CD8-positive, alpha-beta memory T cell (primary cell): ENCODE data around the gene ABCB1. TPM values are rescaled to one million over a fixed set of nuclear protein-coding genes. Genes with fewer than 3 reads are reported as not detected.
"Not testable (repeated sequence)": the region's sequence is repeated elsewhere in the genome, so short reads cannot be mapped to it uniquely, and the experiment has no call there.

Experiments used
- CTCF ChIA-PET: fragments of 350-600 bp; sonication (Branson Sonifier 250); formaldehyde crosslinking; loops from one replicate; lab custom pipeline; 2021; ENCODE audit warnings: antibody characterized with exemption; lab: Charles Lee
- POLR2A ChIA-PET: fragments of 350-600 bp; sonication (Branson Sonifier 250); formaldehyde crosslinking; loops from one replicate; lab custom pipeline; 2021; ENCODE audit warnings: antibody characterized with exemption; lab: Charles Lee
- DNase-seq, 5 donors: peaks; one replicate each; pipeline versions ENCODE4 v3.0.0 to v3.0.0-alpha.2; 2020 to 2022; ENCODE audit warnings: mixed read lengths in 1 of 5
- H3K27ac ChIP-seq: one replicate; pipeline ENCODE4 v1.7.0; 2013; ENCODE audit warnings: low read depth, mild to moderate bottlenecking, low read length, moderate library complexity
- H3K27me3 ChIP-seq: 2 replicates; pipeline ENCODE4 v1.7.0; 2013; ENCODE audit warnings: low read length, mild to moderate bottlenecking; ENCODE audit not compliant: insufficient read depth, poor library complexity, severe bottlenecking
- H3K36me3 ChIP-seq: 2 replicates; pipeline ENCODE4 v1.7.0; 2013; ENCODE audit warnings: mild to moderate bottlenecking, low read length, moderate library complexity; ENCODE audit not compliant: insufficient read depth
- H3K4me1 ChIP-seq: 2 replicates; pipeline ENCODE4 v1.7.0; 2013; ENCODE audit warnings: mild to moderate bottlenecking, low read length, moderate library complexity; ENCODE audit not compliant: insufficient read depth
- H3K4me3 ChIP-seq: 2 replicates; pipeline ENCODE4 v1.7.0; 2013; ENCODE audit warnings: mild to moderate bottlenecking, low read length
- H3K9me3 ChIP-seq: 2 replicates; pipeline ENCODE4 v1.7.0; 2013; ENCODE audit warnings: mild to moderate bottlenecking, low read length
- H3K27ac Mint-ChIP-seq, 8 donors: one replicate each; pipeline ENCODE4 v1.8.0; 2020 to 2021; ENCODE audit warnings: mixed read lengths in 8 of 8, mild to moderate bottlenecking in 6 of 8, inconsistent platforms in 3 of 8, moderate library complexity in 3 of 8
- H3K27me3 Mint-ChIP-seq, 2 donors: one replicate each; pipeline ENCODE4 v1.8.0; 2020 to 2021; ENCODE audit warnings: mixed read lengths in 2 of 2, mild to moderate bottlenecking in 1 of 2, moderate library complexity in 1 of 2
- H3K36me3 Mint-ChIP-seq, 3 donors: one replicate each; pipeline ENCODE4 v1.8.0; 2020 to 2021; ENCODE audit warnings: mixed read lengths in 3 of 3, inconsistent platforms in 1 of 3, mild to moderate bottlenecking in 1 of 3
- H3K4me1 Mint-ChIP-seq, 3 donors: one replicate each; pipeline ENCODE4 v1.8.0; 2020 to 2021; ENCODE audit warnings: mixed read lengths in 3 of 3, inconsistent platforms in 1 of 3, mild to moderate bottlenecking in 1 of 3
- H3K4me3 Mint-ChIP-seq, 7 donors: one replicate each; pipeline ENCODE4 v1.8.0; 2020 to 2021; ENCODE audit warnings: mixed read lengths in 7 of 7, mild to moderate bottlenecking in 6 of 7, moderate library complexity in 4 of 7, inconsistent platforms in 2 of 7
- H3K9me3 Mint-ChIP-seq, 5 donors: one replicate each; pipeline ENCODE4 v1.8.0; 2020 to 2022; ENCODE audit warnings: mixed read lengths in 5 of 5, mild to moderate bottlenecking in 3 of 5, moderate library complexity in 2 of 5, inconsistent platforms in 1 of 5
- polyA plus RNA-seq: library from polyadenylated mRNA; unstranded; fragments of 300-500 nt; fragmentation: Illumina TruSeq; gene quantifications from one replicate; pipeline ENCODE4 v1.2.3, GENCODE V29; 2021
- total RNA-seq, 2 experiments: library from RNA; stranded (reverse); gene quantifications; one replicate each; pipeline ENCODE4 v1.2.3, GENCODE V29; 2021

Gene ABCB1
- total and polyA plus RNA-seq, 3 experiments from 2014 or later: 17.0 to 44.7 (median 22.2) TPM

DNA sequence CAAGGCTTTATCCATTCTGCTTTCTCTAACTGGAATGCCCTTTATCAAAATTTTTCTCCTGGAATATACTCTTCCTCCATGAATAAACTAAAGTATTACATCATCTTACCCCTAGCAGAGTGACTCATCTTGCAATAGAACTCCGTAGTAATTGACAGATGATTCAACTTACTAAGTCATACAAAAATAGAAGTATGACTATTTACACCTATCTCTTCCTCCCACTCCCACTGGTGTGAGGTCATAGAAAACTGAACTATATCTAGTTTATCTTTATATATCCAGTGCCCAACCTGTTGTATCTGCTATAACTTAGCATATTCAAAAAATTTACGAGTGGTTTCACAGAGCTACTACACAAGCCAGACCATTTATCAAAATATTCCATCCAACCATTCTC is 26.1 kb downstream of the ABCB1 start:
- H3K4me3 Mint-ChIP-seq: no peak overlapping the region
- H3K27me3 Mint-ChIP-seq: no peaks in the 10 kb centered on the region
- no peaks in the 10 kb centered on the region for H3K27me3 ChIP-seq
- H3K4me3 ChIP-seq: no peak overlapping the region
- CTCF ChIA-PET: no interaction called here
- DNase-seq: no peak
- H3K9me3 Mint-ChIP-seq: no peaks in the 10 kb centered on the region
- H3K9me3 ChIP-seq: no peaks in the 10 kb centered on the region
- H3K27ac ChIP-seq: no peak overlapping the region
- H3K4me1 ChIP-seq: no peaks in the 10 kb centered on the region
- POLR2A ChIA-PET: no interaction called here
- peaks cover 6 to 13% (median 12%) of the 10 kb centered on the region in 3 donors for H3K36me3 Mint-ChIP-seq
- no peaks in the 10 kb centered on the region for H3K36me3 ChIP-seq
- peak overlapping the region in 4 of 8 donors; percentile 4 to 89 (median 10) for H3K27ac Mint-ChIP-seq
- peaks cover 17 to 28% (median 24%) of the 10 kb centered on the region in 3 donors for H3K4me1 Mint-ChIP-seq

DNA sequence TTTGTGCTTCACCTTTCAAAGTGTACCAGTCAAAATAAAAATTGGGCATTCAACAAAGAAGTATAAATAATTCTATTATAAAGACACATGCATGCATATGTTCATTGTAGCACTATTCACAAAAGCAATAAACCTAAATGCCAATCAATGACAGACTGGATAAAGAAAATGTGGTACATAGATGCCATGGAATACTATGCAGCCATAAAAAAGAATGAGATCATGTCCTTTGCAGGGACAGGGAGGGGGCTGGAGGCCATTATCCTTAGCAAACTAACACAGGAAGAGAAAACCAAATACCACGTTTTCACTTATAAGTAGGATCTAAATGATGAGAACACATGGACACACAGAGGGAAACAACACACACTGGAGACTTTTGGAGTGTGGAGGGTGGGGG is 28.2 kb downstream of the ABCB1 start:
- H3K4me3 ChIP-seq, CTCF ChIA-PET, H3K4me3 Mint-ChIP-seq, H3K9me3 Mint-ChIP-seq, H3K9me3 ChIP-seq, H3K27me3 Mint-ChIP-seq, H3K27ac ChIP-seq, DNase-seq, POLR2A ChIA-PET, H3K36me3 ChIP-seq, H3K4me1 ChIP-seq, H3K27me3 ChIP-seq: not testable (repeated sequence)
- Mint-ChIP-seq H3K27ac (peak overlapping the region in 1 of 8 donors; percentile 4), H3K36me3 (peaks cover 0 to 12% (median 9%) of the 10 kb centered on the region in 3 donors), H3K4me1 (peaks cover 17 to 25% (median 24%) of the 10 kb centered on the region in 3 donors)

DNA sequence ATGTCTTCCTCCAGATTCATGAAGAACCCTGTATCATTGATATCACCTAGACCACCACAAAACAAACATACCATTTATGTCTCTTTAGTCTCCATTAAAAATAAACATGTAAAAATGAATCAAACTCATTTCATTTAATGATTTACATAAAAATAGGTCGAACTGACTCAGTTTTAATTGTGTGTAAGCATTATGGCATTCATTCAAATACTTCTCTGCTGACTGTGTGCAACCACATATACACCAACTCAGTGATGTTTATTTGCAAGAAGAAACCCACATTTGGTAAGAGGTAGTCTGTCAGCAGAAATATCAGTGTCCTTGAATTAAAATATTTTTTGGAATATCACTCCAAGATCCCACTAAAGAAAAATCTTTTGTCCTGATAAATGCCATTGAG is 30.5 kb downstream of the ABCB1 start:
- Mint-ChIP-seq H3K27ac (peak overlapping the region in 1 of 8 donors; percentile 38), H3K4me1 (peaks cover 13 to 25% (median 20%) of the 10 kb centered on the region in 3 donors), H3K36me3 (peaks cover 0 to 31% (median 9%) of the 10 kb centered on the region in 3 donors), H3K4me3 (no peak overlapping the region), H3K9me3 (no peaks in the 10 kb centered on the region), H3K27me3 (no peaks in the 10 kb centered on the region)
- DNase-seq: no peak
- Histone ChIP-seq H3K36me3 (no peaks in the 10 kb centered on the region), H3K27ac (no peak overlapping the region), H3K9me3 (no peaks in the 10 kb centered on the region), H3K27me3 (no peaks in the 10 kb centered on the region), H3K4me1 (no peaks in the 10 kb centered on the region), H3K4me3 (no peak overlapping the region)
- ChIA-PET POLR2A (no interaction called here), CTCF (no interaction called here)

DNA sequence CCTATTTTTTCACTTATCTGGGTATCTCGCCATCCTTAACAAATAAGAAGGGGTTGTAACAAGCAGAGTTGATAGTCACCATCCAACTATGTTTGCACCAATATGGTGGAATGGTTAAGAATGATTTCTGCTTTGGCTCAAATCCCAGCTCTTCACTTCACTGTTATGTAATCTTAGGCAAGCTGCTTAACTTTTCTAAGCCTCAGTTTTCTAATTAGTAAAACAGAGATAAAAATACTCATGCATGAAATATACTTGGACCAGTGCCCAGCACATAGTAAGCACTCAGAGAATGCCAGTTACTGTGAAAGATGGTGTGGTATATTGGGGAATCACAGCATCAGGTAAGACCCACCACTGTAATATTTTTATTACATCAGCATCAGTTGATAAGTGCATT is 33.6 kb downstream of the ABCB1 start:
- H3K4me1 ChIP-seq: no peaks in the 10 kb centered on the region
- no peak for DNase-seq
- no peak overlapping the region for H3K27ac ChIP-seq
- CTCF ChIA-PET: no interaction called here
- H3K27me3 Mint-ChIP-seq: peaks cover 0 to 4% of the 10 kb centered on the region in 2 donors
- no peaks in the 10 kb centered on the region for H3K36me3 ChIP-seq
- no peaks in the 10 kb centered on the region for H3K9me3 ChIP-seq
- POLR2A ChIA-PET: no interaction called here
- H3K27me3 ChIP-seq: no peaks in the 10 kb centered on the region
- H3K36me3 Mint-ChIP-seq: peaks cover 0 to 43% (median 2%) of the 10 kb centered on the region in 3 donors
- peak overlapping the region in 1 of 8 donors; percentile 52 for H3K27ac Mint-ChIP-seq
- H3K4me3 Mint-ChIP-seq: no peak overlapping the region
- H3K4me1 Mint-ChIP-seq: peaks cover 14 to 21% (median 19%) of the 10 kb centered on the region in 3 donors
- H3K4me3 ChIP-seq: no peak overlapping the region
- no peaks in the 10 kb centered on the region for H3K9me3 Mint-ChIP-seq

DNA sequence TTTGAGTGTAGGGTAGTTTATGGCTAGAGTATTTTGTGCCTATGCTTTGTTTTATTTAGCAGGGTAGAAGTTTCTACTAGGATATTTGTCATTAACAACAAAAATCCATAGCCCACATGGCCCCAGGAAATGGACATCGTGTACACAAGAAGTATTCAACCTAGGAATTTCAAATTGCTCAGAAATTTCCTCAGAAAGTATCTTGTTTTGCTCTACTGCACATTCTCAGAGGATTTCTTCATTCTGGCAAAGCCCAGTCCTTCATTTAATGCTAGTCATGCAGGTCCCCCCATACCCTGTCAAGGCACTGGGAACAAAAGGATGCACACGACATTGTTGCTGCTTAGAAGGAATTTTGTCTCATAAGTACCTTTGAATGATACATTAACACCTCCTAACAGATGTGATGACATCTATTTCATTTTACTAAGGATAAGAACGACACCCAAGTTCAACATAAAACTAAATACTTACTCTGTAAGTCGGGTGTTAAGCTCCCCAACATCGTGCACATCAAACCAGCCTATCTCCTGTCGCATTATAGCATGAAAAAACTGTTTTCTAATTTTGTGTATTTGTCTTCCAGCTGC is 34.3 kb downstream of the ABCB1 start:
- Mint-ChIP-seq H3K4me1 (peaks cover 12 to 15% (median 14%) of the 10 kb centered on the region in 3 donors), H3K27ac (peak overlapping the region in 2 of 8 donors; percentile 52 to 74), H3K36me3 (peaks cover 0 to 44% (median 2%) of the 10 kb centered on the region in 3 donors), H3K27me3 (peaks cover 0 to 4% of the 10 kb centered on the region in 2 donors), H3K4me3 (no peak overlapping the region), H3K9me3 (no peaks in the 10 kb centered on the region)
- no peak for DNase-seq
- no peak overlapping the region for H3K27ac ChIP-seq
- no peaks in the 10 kb centered on the region for H3K9me3 ChIP-seq
- H3K36me3 ChIP-seq: no peaks in the 10 kb centered on the region
- POLR2A ChIA-PET: no interaction called here
- no peaks in the 10 kb centered on the region for H3K27me3 ChIP-seq
- no peaks in the 10 kb centered on the region for H3K4me1 ChIP-seq
- H3K4me3 ChIP-seq: no peak overlapping the region
- CTCF ChIA-PET: no interaction called here

DNA sequence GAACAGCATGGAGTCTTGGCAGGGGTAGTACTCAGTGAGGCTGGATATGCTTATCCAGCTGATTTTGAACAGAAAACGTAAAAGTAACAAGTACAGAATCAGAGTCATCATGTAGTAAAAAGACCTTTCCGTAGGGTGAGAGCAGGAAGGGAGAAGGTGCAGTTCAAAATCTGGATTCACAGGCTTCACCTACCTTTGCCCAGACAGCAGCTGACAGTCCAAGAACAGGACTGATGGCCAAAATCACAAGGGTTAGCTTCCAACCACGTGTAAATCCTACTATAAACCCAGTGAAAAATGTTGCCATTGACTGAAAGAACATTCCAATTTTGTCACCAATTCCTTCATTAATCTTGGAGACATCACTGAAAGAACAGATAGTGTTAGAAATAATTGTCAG is 34.8 kb downstream of the ABCB1 start:
- Histone ChIP-seq H3K27ac (no peak overlapping the region), H3K4me3 (no peak overlapping the region), H3K36me3 (no peaks in the 10 kb centered on the region), H3K9me3 (no peaks in the 10 kb centered on the region), H3K27me3 (no peaks in the 10 kb centered on the region), H3K4me1 (no peaks in the 10 kb centered on the region)
- Mint-ChIP-seq H3K4me3 (no peak overlapping the region), H3K27me3 (peaks cover 0 to 4% of the 10 kb centered on the region in 2 donors), H3K4me1 (peaks cover 7 to 9% (median 9%) of the 10 kb centered on the region in 3 donors), H3K9me3 (no peaks in the 10 kb centered on the region), H3K27ac (peak overlapping the region in 2 of 8 donors; percentile 2 to 49), H3K36me3 (peaks cover 0 to 43% (median 2%) of the 10 kb centered on the region in 3 donors)
- CTCF ChIA-PET: no interaction called here
- POLR2A ChIA-PET: no interaction called here
- no peak for DNase-seq

DNA sequence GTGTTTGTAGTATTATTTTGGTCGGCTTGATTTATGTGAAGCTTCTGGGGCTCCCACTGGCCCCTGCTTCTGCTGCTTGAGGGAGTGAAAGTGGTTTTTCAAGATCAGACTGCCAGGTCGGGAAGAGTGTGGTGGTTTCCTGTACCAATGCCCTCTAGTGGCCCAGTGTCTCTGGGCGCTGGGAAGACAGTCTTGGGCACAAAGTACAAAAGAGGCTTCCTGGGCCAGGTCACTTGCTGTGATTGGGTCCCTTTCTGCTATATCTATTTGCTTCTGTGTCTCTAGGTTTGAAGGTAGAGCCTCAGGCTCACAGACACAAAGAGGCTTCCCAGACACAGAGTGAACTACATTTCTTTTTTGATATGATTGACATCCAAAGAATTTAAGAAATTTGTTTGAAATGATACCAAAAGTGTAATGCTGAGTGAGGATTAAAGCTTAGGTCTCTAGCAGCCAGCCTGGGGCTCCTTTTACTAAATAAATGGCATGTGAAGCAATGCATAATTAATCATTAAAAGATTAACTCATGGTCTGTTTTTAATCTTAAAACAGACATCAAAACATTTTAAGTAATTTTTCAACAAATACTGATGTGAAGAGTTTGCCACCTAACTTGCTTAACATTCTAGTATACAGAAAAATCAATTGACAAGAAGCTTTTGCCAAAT is 36.3 kb downstream of the ABCB1 start:
- peak in 2 of 5 donors; percentile 1 to 11 for DNase-seq
- ChIA-PET POLR2A (no interaction called here), CTCF (no interaction called here)
- no peaks in the 10 kb centered on the region for H3K9me3 ChIP-seq
- H3K4me1 Mint-ChIP-seq: peaks cover 6 to 7% (median 6%) of the 10 kb centered on the region in 3 donors
- H3K4me3 Mint-ChIP-seq: no peak overlapping the region
- H3K4me1 ChIP-seq: no peaks in the 10 kb centered on the region
- no peaks in the 10 kb centered on the region for H3K9me3 Mint-ChIP-seq
- H3K4me3 ChIP-seq: no peak overlapping the region
- no peak overlapping the region for H3K27ac ChIP-seq
- H3K27ac Mint-ChIP-seq: peak overlapping the region in 4 of 8 donors; percentile 13 to 84 (median 42)
- H3K36me3 ChIP-seq: no peaks in the 10 kb centered on the region
- no peaks in the 10 kb centered on the region for H3K27me3 ChIP-seq
- peaks cover 0 to 51% (median 2%) of the 10 kb centered on the region in 3 donors for H3K36me3 Mint-ChIP-seq
- H3K27me3 Mint-ChIP-seq: peaks cover 0 to 4% of the 10 kb centered on the region in 2 donors

DNA sequence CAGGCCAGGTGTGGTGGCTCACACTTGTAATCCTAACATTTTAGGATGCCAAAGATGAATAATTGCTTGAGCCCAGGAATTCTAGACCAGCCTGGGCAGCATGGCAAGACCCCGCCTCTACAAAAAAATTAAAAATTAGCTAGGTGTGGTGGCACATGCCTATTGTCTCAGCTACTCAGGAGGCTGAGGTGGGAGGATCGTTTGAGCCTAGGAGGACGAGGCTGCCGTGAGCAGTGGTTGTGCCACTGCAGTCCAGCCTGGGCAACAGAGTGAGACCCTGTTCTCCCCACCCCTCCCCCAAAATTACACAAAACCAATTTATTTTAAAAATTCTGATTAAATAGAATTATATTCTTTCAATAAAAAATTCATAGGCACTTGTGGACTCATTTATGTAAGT is 39.0 kb downstream of the ABCB1 start:
- H3K4me3 ChIP-seq: no peak overlapping the region
- no peaks in the 10 kb centered on the region for H3K36me3 ChIP-seq
- H3K27ac ChIP-seq: no peak overlapping the region
- CTCF ChIA-PET: no interaction called here
- Mint-ChIP-seq H3K27ac (no peak overlapping the region), H3K4me3 (no peak overlapping the region), H3K36me3 (peaks cover 0 to 42% (median 0%) of the 10 kb centered on the region in 3 donors), H3K9me3 (no peaks in the 10 kb centered on the region), H3K27me3 (peaks cover 0 to 4% of the 10 kb centered on the region in 2 donors), H3K4me1 (peaks cover 6 to 7% (median 6%) of the 10 kb centered on the region in 3 donors)
- POLR2A ChIA-PET: no interaction called here
- no peaks in the 10 kb centered on the region for H3K27me3 ChIP-seq
- H3K9me3 ChIP-seq: no peaks in the 10 kb centered on the region
- no peaks in the 10 kb centered on the region for H3K4me1 ChIP-seq
- DNase-seq: no peak
